Mucosa of descending colon (tissue), 3 donors: ENCODE measurements around the gene AMER1. TPM values are rescaled to one million over a fixed set of nuclear protein-coding genes. Genes with fewer than 3 reads are reported as not detected.

Experiments
- ATAC-seq: fragments of 200-7000 bp; cut with Tn5 transposase; one replicate; pipeline ENCODE4 v1.9.1; 2020; ENCODE audit warnings: mild to moderate bottlenecking, moderate library complexity
- DNase-seq, 3 donors: peaks; one replicate each; pipeline ENCODE4 v3.0.0-alpha.2; 2020
- H3K36me3 ChIP-seq: fragments of 200-600 bp; one replicate; pipeline ENCODE4 v1.8.0; 2021; ENCODE audit warnings: low read depth, mild to moderate bottlenecking
- H3K4me1 ChIP-seq: fragments of 200-600 bp; one replicate; pipeline ENCODE4 v1.8.0; 2021; ENCODE audit warnings: low read depth, mild to moderate bottlenecking
- H3K4me3 ChIP-seq: fragments of 200-600 bp; one replicate; pipeline ENCODE4 v1.8.0; 2021; ENCODE audit warnings: mild to moderate bottlenecking
- H3K9me3 ChIP-seq: fragments of 200-600 bp; one replicate; pipeline ENCODE4 v1.8.0; 2021; ENCODE audit warnings: mild to moderate bottlenecking
- CTCF ChIP-seq: fragments of 200-600 bp; IDR thresholded peaks from one replicate; pipeline ENCODE4 v1.8.0; 2022; ENCODE audit warnings: antibody characterized with exemption, mild to moderate bottlenecking
- intact Hi-C, 2 donors: fragments of 100-400 bp; cut with DNase I in 1 of 2; cut with micrococcal nuclease in 1 of 2; formaldehyde crosslinking; loops; one replicate each; pipeline versions ENCODE4 v1.11.0 to v1.11.1; 2022; cut with DNase I, micrococcal nuclease
- total RNA-seq, 3 donors: library from RNA; stranded (reverse); fragmentation: NEBNext Ultra II Directional in 2 of 3; extraction: Animal tissue kit (Norgen Biotek cat#: 25700) in 2 of 3; gene quantifications; one replicate each; pipeline versions ENCODE4 v1.2.1 to v1.2.4, GENCODE V29; 2021 to 2023
- donor health status: DM: no; HTN: no; CAD: no; lungs with moderate emphysema.
- donor health status: DM: no; HTN: no; CAD: no.
- donor health status: DM: no; HTN: yes; CAD: no.

Gene AMER1
- total RNA-seq, 3 donors from 2014 or later = 2.9 to 8.9 (median 3.9) TPM

DNA sequence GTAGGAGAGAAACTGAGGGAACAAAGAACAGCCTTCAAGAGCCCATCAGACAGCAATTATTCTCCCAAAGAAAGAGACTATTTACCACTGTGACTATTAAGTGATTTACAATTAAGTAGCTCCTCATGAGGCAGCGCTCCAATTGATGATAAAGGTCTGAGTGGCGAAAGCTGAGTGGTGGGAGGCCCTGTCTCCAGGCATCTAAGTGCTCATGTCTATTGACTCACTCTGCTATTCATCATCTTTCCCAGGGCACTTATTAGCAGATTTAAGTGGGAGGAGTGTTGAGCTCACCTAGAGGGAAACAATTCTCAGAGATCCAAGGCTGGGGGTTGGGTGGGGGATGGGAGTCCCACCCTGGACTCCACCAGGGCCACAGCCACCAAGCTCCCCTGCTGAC, 23.3 kb downstream of the AMER1 start:
- TF ChIP-seq CTCF = no peak
- ATAC-seq = no peak
- no peaks in the 10 kb centered on the region for H3K4me1 ChIP-seq

GRCh38 chrX:64176876-64177275, 28.6 kb downstream of the AMER1 start:
- Histone ChIP-seq H3K4me1 (no peaks in the 10 kb centered on the region), H3K4me3 (no peak overlapping the region), H3K9me3 (no peaks in the 10 kb centered on the region), H3K36me3 (no peaks in the 10 kb centered on the region)
- DNase-seq (no peak), ATAC-seq (no peak)
- TF ChIP-seq CTCF = no peak
- intact Hi-C loops = no loop called here

More for the DNA sequence above, 23.3 kb downstream of the AMER1 start:
- no peaks in the 10 kb centered on the region for H3K36me3 ChIP-seq
- no peak overlapping the region for H3K4me3 ChIP-seq
- intact Hi-C loops = no loop called here
- no peaks in the 10 kb centered on the region for H3K9me3 ChIP-seq
- no peak for DNase-seq

DNA sequence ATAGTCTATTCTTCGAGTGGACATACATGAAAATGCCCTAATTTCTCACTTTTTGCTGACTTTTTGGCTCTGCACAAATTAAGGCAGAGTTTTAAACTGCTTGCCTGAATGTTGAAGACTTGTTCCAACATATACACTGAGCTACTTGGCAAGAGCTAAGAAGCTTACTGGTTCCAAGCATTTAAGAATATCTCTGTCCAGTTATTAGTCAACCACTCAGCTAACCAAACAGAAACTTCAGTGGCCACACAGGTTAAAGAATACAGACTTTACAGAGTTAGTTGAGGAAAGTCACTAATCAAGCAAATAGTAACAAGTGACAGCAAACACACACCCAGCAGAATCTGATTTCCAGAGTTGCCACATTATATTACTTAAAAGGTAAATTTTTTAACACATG, 35.5 kb downstream of the AMER1 start:
- Histone ChIP-seq H3K4me1 (no peaks in the 10 kb centered on the region), H3K36me3 (no peaks in the 10 kb centered on the region), H3K4me3 (no peak overlapping the region), H3K9me3 (no peaks in the 10 kb centered on the region)
- TF ChIP-seq CTCF = no peak
- ATAC-seq (no peak), DNase-seq (no peak)
- intact Hi-C loops = no loop called here

- intact Hi-C loops = no loop called here
- Histone ChIP-seq H3K9me3 (peaks cover 4% of the 10 kb centered on the region), H3K36me3 (no peaks in the 10 kb centered on the region), H3K4me3 (no peak overlapping the region), H3K4me1 (no peaks in the 10 kb centered on the region)
- no peak for TF ChIP-seq CTCF
- ATAC-seq (no peak), DNase-seq (no peak)
Observed at GRCh38 chrX:64152857-64153256, 52.7 kb downstream of the AMER1 start.

GRCh38 chrX:64151911-64152310, 53.6 kb downstream of the AMER1 start:
- ATAC-seq (no peak), DNase-seq (no peak)
- intact Hi-C loops = no loop called here
- no peaks in the 10 kb centered on the region for H3K4me1 ChIP-seq
- H3K9me3 ChIP-seq = peaks cover 4% of the 10 kb centered on the region
- no peak overlapping the region for H3K4me3 ChIP-seq
- no peaks in the 10 kb centered on the region for H3K36me3 ChIP-seq
- TF ChIP-seq CTCF = no peak

GRCh38 chrX:64150775-64151174, 54.7 kb downstream of the AMER1 start:
- no peak for ATAC-seq
- no peak for TF ChIP-seq CTCF
- no peak overlapping the region for H3K4me3 ChIP-seq
- no peaks in the 10 kb centered on the region for H3K36me3 ChIP-seq
- H3K9me3 ChIP-seq = no peaks in the 10 kb centered on the region
- intact Hi-C loops = no loop called here
- DNase-seq = no peak
- H3K4me1 ChIP-seq = no peaks in the 10 kb centered on the region
